ENCODE results near the gene SLC15A5. TPM values are rescaled to one million over a fixed set of nuclear protein-coding genes. Genes with fewer than 3 reads are reported as not detected.

The SLC15A5 gene
- total and polyA plus RNA-seq, 2 of the 8 experiments (the other 6 are each of a cell fraction or from before 2014, with no cell fraction given): not detected

DNA sequence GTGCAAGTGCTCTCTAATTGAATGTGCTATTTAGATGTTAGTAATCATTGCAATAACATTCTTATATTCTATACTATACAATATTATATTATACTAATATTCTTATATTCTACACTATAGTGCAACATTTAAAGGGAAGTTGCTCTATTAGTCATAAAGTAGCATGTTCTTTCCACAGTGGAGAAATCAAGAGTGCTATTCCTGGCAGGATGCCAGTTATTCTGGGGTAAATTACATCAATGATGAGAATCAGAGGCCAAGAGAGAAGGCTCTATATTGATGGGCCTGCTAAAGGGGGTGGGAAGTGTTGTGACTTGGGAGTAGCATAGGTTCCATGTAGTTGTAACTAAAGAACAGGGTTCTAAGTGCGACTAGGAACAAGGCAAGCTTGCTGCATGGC lies 121.5 kb downstream of the SLC15A5 start (continued):
- TF ChIP-seq SAP30 (IDR thresholded peaks at IDR 0.05; ENCODE audit: insufficient read depth, insufficient replicate concordance, low read length) (no peak), ASH2L (IDR thresholded peaks at IDR 0.05; ENCODE audit: low read length) (no peak), E2F6 (IDR thresholded peaks at IDR 0.05) (no peak), NRF1 (IDR thresholded peaks at IDR 0.05; ENCODE audit: low read depth, low read length) (no peak), RFX5 (IDR thresholded peaks at IDR 0.05; ENCODE audit: borderline replicate concordance, low read depth, low read length) (no peak)

Data from H1 (cell line).